Midbrain (tissue), 1 donor: ENCODE measurements around the gene CDHR5.
A peak's percentile ranks its signal among the peaks of the same experiment; 100 is the strongest.
"Not testable (repeated sequence)": the region's sequence is repeated elsewhere in the genome, so short reads cannot be mapped to it uniquely, and the experiment has no call there.

ENCODE experiments used
- DNase-seq: peaks from one replicate; lab custom pipeline; 2025; lab: John Stamatoyannopoulos, UW

CDHR5 gene, protein sequence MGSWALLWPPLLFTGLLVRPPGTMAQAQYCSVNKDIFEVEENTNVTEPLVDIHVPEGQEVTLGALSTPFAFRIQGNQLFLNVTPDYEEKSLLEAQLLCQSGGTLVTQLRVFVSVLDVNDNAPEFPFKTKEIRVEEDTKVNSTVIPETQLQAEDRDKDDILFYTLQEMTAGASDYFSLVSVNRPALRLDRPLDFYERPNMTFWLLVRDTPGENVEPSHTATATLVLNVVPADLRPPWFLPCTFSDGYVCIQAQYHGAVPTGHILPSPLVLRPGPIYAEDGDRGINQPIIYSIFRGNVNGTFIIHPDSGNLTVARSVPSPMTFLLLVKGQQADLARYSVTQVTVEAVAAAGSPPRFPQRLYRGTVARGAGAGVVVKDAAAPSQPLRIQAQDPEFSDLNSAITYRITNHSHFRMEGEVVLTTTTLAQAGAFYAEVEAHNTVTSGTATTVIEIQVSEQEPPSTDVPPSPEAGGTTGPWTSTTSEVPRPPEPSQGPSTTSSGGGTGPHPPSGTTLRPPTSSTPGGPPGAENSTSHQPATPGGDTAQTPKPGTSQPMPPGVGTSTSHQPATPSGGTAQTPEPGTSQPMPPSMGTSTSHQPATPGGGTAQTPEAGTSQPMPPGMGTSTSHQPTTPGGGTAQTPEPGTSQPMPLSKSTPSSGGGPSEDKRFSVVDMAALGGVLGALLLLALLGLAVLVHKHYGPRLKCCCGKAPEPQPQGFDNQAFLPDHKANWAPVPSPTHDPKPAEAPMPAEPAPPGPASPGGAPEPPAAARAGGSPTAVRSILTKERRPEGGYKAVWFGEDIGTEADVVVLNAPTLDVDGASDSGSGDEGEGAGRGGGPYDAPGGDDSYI

GRCh38 chr11:624705-625635 is at the start of gene CDHR5:
TSS of gene CDHR5 (minus strand) at chr11:624955. CDS start at chr11:624902, 53 bp downstream.
- DNase-seq, result no peak

DNA sequence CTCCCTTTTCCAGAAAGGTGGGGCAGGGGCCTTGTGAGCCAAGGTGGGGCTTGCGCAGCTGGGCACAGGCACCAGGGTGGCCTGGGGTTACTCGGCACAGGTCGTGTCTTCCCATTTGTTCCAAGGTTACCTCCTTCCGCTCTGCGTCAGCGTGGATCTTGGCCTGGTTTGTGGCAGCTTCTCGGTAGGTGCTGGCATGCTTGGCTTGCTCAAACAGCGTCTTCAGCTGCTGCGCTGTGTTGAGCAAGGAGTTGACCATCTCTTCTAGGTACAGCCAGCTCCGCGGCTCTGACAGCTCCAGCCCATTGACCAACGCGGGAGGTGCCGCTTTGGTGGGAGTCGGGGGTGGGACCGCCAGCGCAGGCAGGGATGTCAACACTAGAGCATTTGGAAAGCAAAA is 49.7 kb upstream of the CDHR5 start:
- no peak for DNase-seq

DNA sequence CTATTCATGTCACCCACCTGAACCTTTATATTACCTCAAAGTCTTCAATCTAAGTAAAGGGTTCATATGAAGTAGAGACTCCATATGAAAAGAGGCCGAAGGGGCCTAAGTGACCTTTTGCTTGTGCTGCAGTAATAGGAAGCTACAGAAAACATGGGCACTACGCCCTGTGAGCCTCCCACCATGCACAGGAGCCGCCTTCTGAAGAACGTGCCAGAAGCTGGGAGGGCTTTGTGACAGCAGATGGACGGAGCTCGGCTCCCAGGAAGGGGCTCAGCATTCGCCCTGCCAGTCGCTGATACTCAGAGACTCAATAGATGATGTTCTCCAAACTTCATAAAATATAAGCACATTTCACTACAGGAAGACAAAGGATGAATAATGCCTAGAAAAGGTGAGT is 49.1 kb upstream of the CDHR5 start:
- DNase-seq, result no peak

GRCh38 chr11:665704-666281 is 41.0 kb upstream of the CDHR5 start:
- no peak for DNase-seq

GRCh38 chr11:665062-665703 is 40.4 kb upstream of the CDHR5 start:
- DNase-seq, result peak; percentile 6

DNA sequence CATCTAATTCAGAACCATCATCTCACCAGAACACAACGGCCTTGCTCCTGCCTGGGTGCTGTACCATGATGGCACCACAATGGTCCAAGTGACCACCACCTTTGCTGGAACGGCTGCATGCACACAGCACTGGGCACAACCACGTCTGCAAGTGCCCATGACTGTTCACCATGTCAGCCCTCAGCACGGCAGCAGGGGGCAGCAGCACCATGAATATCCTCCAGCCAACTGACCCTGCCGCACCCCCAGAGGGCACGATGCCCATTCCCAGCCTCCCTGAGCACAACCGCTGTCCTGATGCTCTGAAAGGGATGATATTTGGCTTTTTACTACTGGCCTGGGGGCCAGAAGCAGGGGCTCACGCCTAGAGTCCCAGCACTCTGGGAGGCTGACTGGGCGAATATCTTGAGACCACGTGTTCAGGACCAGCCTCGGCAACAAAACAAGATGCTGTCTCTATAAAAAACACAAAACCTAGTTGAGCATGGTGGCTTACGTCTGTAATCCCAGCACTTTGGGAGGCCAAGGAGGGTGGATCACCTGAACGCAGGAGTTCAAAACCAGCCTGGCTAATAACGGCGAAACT is 38.0 kb upstream of the CDHR5 start:
- peak; percentile 78 for DNase-seq

DNA sequence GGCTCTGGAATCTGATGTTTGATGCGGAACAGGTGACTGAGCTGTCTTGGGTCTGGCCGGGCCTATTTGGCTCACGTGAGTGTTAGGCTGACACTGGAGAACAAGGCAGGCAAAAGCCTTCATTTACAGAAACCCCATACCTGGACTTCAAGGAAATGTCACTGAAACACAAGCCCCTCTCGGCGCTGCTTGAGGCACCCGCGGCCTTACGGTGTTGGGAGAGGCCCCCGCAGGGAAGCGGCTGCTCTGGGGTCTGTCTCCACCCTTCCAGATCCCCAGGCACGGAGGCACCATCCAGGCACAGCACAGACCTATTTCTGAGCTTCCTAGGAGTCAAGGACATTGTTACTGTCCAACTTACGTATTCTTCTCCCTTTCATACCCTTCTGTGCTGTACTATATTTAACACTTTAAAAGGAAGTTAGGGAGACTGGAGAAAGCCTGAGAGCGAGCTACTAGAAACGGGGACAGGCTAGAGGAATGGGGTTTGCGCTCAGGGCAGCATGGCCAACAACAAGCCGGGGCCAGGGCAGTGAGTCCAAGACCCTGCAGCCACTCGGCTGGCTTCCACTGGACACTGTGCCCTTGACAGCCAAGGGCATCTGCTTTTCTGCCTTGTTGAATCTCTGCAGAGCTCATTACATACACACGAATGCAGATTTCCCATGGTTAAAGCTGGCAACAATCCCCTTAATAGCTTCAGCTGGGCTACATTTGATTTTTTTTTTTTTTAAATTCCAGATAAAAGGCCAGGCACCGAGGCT is 36.1 kb upstream of the CDHR5 start:
- no peak for DNase-seq

GRCh38 chr11:660281-660680 is 35.5 kb upstream of the CDHR5 start:
- no peak for DNase-seq

DNA sequence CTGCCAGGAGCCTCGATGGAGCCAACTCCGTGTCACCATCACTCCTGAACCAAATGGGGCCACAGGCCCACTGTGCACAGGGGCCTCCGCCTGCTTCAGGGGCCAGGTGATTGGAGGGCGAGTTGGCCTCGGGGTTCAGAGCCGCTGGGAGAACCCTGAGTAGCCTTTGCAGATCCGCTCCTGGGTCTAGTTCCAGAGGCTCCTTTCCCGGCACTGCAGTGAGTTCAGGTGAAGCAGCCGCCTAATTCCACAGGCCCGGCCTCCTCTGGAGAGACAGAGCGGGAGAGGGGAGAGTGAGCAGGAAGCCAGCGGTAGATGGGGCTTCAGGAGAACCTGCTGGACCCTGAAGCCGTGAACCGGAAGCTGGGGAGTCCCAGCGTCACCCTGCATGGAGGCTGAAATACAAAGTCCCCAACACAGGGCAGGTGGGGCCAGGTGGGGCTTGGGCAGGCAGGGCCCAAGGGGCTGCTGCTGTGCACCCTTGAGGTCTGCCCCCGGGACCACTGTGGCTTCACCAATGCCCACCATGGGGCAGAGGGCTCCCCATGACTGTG is 34.9 kb upstream of the CDHR5 start:
- DNase-seq, result no peak

DNA sequence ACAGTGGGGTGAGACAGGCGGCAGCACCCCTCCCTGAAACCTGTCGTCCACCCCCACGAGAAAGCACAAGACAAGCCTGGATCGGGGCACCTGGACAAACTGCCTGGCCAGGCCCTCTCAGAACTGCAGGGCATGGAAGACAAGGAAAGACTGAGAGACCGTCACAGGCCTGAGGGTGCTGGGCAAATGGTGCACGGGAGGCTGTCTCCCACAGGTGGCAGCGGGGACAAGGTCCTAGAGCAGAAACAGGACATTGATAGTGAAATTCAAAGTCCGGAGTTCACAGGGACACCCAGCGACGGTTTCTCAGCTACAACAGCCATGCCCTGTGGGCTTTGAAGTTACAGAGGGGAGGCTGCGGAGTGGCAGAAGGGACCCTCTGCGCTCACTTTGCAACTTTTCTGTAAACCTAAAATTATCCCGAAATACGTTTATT is 33.0 kb upstream of the CDHR5 start:
- no peak for DNase-seq

DNA sequence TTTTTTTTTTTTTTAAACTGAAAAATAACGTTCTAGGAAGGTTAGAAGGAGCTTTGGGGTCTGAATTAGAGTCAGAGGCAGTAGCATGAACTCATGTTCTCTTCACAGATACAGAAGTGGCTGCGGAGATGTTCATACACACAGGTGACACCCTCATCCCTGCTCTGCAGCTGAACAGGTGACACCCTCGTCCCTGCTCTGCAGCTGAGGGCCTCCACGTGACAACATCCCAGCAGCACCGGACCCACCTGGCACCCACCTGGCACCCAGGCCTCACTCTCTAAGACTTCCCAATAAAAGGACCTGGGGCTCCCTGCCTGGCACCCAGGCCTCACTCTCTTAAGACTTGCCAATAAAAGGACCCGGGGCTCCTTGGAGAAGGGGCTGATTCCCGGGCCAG is 32.1 kb upstream of the CDHR5 start:
- no peak for DNase-seq

DNA sequence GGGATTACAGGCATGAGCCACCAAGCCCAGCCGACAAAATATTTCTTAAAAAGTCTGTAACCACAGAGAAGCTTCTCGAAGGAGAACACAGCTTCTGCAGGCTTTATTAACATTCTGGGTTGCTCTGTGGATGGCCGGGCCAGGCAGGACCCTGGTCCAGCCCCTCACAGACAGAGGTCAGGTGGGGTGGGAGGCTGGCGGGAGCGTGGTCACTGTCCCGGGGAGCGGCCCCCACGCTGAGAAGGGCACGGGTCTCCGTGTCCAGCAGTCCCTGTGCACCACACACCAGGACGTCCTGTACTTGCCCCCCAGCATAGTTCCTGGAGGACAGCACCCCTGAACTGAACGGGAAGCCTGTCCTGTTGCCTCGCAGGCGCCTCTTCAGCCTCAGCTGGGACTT is 31.7 kb upstream of the CDHR5 start:
- no peak for DNase-seq

GRCh38 chr11:655036-655726 is 30.4 kb upstream of the CDHR5 start:
- DNase-seq, result no peak

DNA sequence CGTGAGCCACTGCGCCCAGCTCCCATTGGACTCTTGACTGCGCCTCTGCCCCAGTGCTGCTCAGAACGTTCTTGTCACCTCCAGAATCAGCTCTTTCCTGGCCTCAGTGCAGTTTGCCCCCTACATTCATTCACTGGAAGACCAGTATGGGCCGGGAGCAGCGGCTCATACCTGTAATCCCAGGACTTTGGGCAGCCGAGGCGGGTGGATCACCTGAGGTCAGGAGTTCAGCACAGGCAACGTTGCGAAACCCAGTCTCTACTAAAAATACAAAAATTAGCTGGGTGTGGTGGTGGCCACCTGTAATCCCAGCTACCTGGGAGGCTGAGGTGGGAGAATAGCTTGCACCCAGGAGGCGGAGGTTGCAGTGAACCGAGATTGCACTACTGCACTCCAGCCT is 29.7 kb upstream of the CDHR5 start:
- DNase-seq, result not testable (repeated sequence)

- no peak for DNase-seq
Measured at GRCh38 chr11:653837-654236, 29.1 kb upstream of the CDHR5 start.

- not testable (repeated sequence) for DNase-seq
Measured at GRCh38 chr11:653136-653535, 28.4 kb upstream of the CDHR5 start.

DNA sequence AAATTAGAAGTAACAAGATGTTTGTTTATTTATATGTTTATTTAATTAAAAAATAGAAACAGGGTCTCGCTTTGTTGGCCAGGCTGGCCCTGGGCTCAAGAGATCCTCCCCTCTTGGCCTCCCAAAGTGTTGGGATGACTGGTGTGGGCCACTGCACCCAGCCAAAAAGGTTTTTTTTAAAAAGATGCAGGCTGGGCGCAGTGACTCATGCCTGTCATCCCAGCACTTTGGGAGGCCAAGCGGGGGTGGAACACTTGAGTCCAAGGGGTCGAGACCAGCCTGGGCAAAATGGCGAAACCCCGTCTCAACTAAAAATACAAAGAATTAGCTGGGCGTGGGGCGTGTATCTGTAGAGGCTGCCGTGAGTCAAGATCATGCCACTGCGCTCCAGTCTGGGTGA is 25.7 kb upstream of the CDHR5 start:
- DNase-seq, result no peak

DNA sequence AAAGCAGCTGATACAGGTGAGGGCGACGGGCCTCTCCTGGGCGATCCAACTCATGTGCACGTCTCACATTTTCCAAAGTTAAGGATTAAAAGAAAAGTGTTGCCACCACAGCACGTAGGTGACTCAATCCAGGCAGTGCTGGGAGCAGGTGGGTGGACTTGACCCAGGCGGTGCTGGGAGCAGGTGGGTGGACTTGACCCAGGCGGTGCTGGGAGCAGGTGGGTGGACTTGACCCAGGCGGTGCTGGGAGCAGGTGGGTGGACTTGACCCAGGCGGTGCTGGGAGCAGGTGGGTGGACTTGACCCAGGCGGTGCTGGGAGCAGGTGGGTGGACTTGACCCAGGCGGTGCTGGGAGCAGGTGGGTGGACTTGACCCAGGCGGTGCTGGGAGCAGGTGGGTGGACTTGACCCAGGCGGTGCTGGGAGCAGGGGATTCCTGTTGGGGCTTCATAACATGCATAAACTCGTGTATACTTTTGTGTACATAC is 23.0 kb upstream of the CDHR5 start:
- not testable (repeated sequence) for DNase-seq

- DNase-seq, result no peak
Measured at GRCh38 chr11:646214-646613, 21.5 kb upstream of the CDHR5 start.
